HepG2 (cell line): ENCODE results near the gene DDTL.

Experiments
- ATRX ChIP-seq: sonication (generic); formaldehyde crosslinking; IDR thresholded peaks from 2 replicates; pipeline ENCODE4 v1.4.0; 2020; ENCODE audit warnings: missing genetic modification reagents, borderline replicate concordance
- CHD2 ChIP-seq: IDR thresholded peaks from 2 replicates; pipeline ENCODE4 v1.6.1; 2011; ENCODE audit warnings: low read depth, low read length, improper control_type of control experiment
- POLR2A ChIP-seq, 2 experiments: IDR thresholded peaks; 2 replicates each; pipeline ENCODE4 v1.6.1; 2011; ENCODE audit warnings: low read depth in 2 of 2, low read length in 2 of 2, mild to moderate bottlenecking in 1 of 2, moderate library complexity in 1 of 2; ENCODE audit not compliant: insufficient read depth in 1 of 2
- PREB ChIP-seq: sonication (generic); formaldehyde crosslinking; IDR thresholded peaks from 2 replicates; pipeline ENCODE4 v1.4.0; 2020; ENCODE audit warnings: missing genetic modification reagents
- RAD21 ChIP-seq: fragments of 450-650 bp; formaldehyde crosslinking; IDR thresholded peaks from 2 replicates; pipeline ENCODE4 v1.5.0; 2020; ENCODE audit warnings: mild to moderate bottlenecking
- SMAD3 ChIP-seq: sonication (generic); formaldehyde crosslinking; IDR thresholded peaks from 2 replicates; pipeline ENCODE4 v1.4.0; 2020; ENCODE audit warnings: missing genetic modification reagents
- SRSF9 ChIP-seq: fragments of 200-400 bp; formaldehyde crosslinking; IDR thresholded peaks from 2 replicates; pipeline ENCODE4 v1.6.1; 2018; ENCODE audit warnings: borderline replicate concordance, mild to moderate bottlenecking, low read depth, low read length; ENCODE audit not compliant: insufficient read depth, poor library complexity, severe bottlenecking
- STAT6 ChIP-seq: sonication (generic); formaldehyde crosslinking; IDR thresholded peaks from 2 replicates; pipeline ENCODE4 v1.4.0; 2020; ENCODE audit warnings: missing genetic modification reagents, mild to moderate bottlenecking, borderline replicate concordance
- ZNF253 ChIP-seq: sonication (generic); formaldehyde crosslinking; IDR thresholded peaks from 2 replicates; pipeline ENCODE4 v1.8.0; 2022; ENCODE audit warnings: mild to moderate bottlenecking, missing genetic modification reagents, borderline replicate concordance
- ZNF326 ChIP-seq: sonication (generic); formaldehyde crosslinking; IDR thresholded peaks from 2 replicates; pipeline ENCODE4 v1.4.0; 2020; ENCODE audit warnings: missing genetic modification reagents, borderline replicate concordance
- ZNF451 ChIP-seq: sonication (generic); formaldehyde crosslinking; IDR thresholded peaks from 2 replicates; pipeline ENCODE4 v1.5.0; 2020; ENCODE audit warnings: mild to moderate bottlenecking, missing genetic modification reagents
- TF ChIP-seq, protein P1 (sequence below): sonication (generic); formaldehyde crosslinking; IDR thresholded peaks from 2 replicates; pipeline ENCODE4 v1.9.0; 2021; ENCODE audit warnings: missing genetic modification reagents, borderline replicate concordance
- TF ChIP-seq, protein P2 (sequence below): sonication (generic); formaldehyde crosslinking; conservative IDR thresholded peaks from 2 replicates; pipeline ENCODE4 v1.5.0; 2020; ENCODE audit warnings: missing genetic modification reagents

- TF ChIP-seq POLR2A (IDR thresholded peaks at IDR 0.05; ENCODE audit: insufficient read depth in 1 of 2, low read depth in 2 of 2, low read length in 2 of 2), result no peak
- TF ChIP-seq STAT6, result no peak
- TF ChIP-seq SMAD3 (CRISPR knock-in tag), result no peak
- TF ChIP-seq RAD21 (CRISPR knock-in tag), result no peak
- no peak for TF ChIP-seq SRSF9
- TF ChIP-seq, protein P1, sequence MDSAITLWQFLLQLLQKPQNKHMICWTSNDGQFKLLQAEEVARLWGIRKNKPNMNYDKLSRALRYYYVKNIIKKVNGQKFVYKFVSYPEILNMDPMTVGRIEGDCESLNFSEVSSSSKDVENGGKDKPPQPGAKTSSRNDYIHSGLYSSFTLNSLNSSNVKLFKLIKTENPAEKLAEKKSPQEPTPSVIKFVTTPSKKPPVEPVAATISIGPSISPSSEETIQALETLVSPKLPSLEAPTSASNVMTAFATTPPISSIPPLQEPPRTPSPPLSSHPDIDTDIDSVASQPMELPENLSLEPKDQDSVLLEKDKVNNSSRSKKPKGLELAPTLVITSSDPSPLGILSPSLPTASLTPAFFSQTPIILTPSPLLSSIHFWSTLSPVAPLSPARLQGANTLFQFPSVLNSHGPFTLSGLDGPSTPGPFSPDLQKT (CRISPR knock-in tag), result no peak
- TF ChIP-seq ATRX (CRISPR knock-in tag), result no peak
- TF ChIP-seq ZNF326 (CRISPR knock-in tag), result no peak
- TF ChIP-seq CHD2, result no peak
- TF ChIP-seq PREB (CRISPR knock-in tag), result no peak
- TF ChIP-seq ZNF451 (CRISPR knock-in tag), result no peak
- TF ChIP-seq ZNF253, result no peak
- TF ChIP-seq, protein P2, sequence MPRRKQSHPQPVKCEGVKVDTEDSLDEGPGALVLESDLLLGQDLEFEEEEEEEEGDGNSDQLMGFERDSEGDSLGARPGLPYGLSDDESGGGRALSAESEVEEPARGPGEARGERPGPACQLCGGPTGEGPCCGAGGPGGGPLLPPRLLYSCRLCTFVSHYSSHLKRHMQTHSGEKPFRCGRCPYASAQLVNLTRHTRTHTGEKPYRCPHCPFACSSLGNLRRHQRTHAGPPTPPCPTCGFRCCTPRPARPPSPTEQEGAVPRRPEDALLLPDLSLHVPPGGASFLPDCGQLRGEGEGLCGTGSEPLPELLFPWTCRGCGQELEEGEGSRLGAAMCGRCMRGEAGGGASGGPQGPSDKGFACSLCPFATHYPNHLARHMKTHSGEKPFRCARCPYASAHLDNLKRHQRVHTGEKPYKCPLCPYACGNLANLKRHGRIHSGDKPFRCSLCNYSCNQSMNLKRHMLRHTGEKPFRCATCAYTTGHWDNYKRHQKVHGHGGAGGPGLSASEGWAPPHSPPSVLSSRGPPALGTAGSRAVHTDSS, result no peak
Measured at GRCh38 chr22:24007253-24008021, 40.7 kb downstream of the DDTL start.
